Epidermal melanocyte (primary cell): ENCODE measurements around the gene FBXL16.

Experiments used
- DNase-seq: peaks from one replicate; pipeline ENCODE4 v3.0.0; 2011; ENCODE audit warnings: low spot score; ENCODE audit not compliant: insufficient read length

The FBXL16 gene

DNA sequence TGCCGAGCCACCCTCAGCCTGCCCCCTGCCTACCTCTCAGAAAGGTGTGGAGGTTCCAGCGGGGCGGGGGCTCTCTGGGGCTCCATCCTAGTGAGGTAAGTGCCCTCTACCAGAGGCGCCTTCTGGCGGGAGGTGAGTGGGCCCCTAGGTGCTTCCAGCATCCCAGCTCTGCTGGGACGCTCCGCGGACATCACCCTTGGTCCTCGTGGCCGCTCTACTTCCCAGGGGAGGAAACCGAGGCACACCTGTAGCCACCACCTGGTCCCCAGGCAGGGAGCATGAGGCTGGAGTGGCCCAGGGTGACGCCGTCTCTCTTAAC is 62.6 kb downstream of the FBXL16 start:
- DNase-seq = no peak
